Head of caudate nucleus (tissue), 42 donors: Measurements from ENCODE around the gene MTHFD2.
"Not testable (repeated sequence)": the region's sequence is repeated elsewhere in the genome, so short reads cannot be mapped to it uniquely, and the experiment has no call there.

Source experiments
- DNase-seq, 42 donors: peaks; one replicate each; pipeline versions ENCODE4 v3.0.0 to v3.0.0-alpha.2; 2020 to 2021; ENCODE audit warnings: mixed read lengths in 7 of 42
- intact Hi-C: fragments of 100-400 bp; cut with DNase I; formaldehyde crosslinking; loops from one replicate; pipeline ENCODE4 v1.15.0; 2022

MTHFD2 gene

DNA sequence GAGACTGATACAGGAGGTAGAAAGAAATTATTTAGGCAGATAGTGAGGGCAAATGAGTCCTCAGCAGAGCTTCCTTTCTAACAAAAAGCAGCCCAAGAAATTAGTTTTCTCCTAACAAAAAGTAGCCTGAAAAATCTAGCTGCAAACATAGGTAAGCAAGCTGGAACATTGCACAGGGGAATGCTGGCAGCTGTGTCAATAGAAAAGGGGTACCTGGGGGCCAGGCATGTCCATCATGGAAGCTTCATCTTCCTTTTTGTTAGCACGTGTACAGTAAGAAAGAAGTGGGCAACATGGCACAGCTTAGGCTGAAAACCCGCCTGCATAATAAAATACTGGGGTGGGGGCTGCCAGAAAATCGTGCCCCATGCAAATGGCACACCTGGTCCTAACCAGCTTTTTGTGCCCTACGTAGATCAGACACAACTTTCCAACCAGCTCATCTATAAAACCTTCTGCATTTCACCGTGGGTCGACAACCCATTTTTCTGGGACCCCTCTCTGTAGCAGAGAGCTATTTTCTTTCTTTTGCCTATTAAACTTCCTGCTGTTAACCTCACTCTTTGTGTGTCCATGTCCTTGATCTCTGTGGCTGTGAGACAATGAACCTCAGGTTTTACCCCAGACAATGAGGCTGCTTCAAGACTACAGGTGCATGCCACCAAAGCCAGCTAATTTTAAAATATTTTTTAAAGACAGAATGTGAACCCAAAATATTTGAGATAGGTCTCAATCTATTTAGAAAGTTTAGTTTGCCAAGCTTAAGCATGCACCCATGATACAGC is 6.6 kb upstream of the MTHFD2 start:
- intact Hi-C loops, result no loop called here
- DNase-seq, result no peak

DNA sequence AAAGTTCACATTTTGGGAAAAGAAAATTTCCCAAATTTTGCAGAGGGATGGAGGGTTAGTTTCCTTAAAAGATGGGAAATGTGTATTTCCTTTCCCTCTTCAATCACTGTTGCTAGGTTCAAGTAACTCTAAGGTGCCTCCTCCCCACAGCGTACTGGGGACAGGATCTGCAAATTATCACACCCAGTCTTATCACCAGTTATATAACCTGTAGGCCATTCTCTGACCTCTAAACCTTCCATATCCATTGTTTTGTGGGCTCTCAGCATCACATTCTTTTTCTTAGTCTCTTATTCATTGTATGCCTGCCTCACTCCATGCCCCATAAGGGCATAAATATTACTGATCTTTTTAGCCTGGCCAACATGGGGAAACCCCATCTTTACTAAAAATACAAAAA is 3.6 kb upstream of the MTHFD2 start:
- no peak for DNase-seq
- intact Hi-C loops, result no loop called here

DNA sequence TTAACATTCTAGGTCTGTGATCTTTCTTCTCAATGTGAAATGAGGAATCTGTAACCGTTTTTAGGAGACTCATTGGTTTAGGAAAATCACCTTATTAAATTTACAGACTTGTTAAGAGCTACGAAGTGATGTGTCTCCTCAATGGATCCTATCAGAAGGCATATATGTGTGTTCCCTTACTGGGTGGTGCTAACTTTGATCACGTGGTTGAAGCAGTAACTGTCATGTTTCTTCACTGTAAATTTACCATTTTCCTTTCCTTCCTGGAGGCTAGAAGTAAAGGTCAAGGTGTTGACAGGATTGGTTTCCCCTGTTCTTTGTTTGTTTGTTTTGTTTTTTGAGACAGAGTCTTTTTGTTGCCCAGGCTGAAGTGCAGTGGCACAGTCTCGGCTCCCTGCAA is 1.4 kb upstream of the MTHFD2 start:
- intact Hi-C loops, result no loop called here
- DNase-seq, result no peak

DNA sequence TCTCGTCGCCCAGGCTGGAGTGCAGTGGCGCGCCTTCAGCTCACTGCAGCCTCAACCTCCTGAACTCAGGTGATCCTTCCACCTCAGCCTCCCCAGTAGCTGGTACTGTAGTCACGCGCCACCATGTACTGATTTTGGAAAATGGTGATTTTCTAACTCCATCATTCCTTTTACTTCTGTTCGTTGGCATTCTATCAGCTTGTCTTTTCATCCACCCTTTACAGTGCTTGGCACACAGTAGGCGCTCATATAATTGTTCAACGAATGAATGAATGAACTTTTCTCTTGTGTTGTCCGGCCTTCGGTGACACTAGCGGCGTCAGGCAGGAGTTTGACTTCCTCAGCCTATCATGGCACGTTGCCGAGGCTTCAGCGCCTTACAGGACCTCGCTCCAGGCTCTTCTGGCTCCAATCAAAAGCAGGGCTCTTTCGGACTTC is 373 bp upstream of the MTHFD2 start:
- DNase-seq, result peak in 1 of 42 donors; percentile 65
- intact Hi-C loops, result no loop called here

DNA sequence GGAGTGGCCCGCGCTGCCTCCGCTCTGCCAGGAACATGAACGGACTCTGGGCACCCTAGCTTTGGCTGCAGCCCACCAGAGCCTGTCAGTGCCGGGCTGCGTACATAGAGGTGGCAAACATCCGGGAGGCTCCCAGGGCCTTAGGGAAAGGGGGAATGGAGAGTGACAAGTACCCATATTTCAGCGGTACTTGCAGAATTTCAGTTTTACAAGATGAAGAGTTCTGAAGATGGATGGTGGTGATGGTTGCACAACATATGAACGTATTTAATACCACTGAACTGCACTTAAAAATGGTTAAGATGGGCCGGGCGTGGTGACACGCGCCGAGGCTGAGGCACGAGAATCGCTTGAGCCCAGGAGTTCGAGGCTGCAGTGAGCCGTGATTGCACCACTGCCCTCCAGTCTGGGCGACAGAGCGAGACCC is 873 bp downstream of the MTHFD2 start:
- DNase-seq, result no peak
- intact Hi-C loops, result no loop called here

DNA sequence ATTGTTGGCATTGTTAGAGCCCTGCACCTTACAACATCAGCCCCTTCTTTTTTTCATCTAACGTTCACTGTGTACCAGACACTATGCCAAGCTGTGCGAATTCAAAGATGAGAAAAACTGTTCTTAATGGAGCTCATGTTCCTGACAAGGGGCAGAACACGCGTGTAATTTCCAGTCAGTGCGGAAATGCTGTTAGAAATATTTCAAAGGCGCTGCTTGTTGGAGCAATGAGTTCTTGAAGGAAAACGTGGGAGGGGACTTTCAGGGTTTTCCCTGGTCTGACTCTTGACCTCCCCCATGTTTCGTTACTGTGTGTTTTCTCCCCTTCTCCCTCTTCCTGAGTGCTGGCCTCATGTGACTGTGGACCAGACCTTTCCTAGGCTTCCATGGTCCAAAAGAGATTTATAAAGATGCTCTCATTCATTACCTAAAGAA is 1.5 kb downstream of the MTHFD2 start:
- DNase-seq, result peak in 2 of 42 donors; percentile 3 to 35
- intact Hi-C loops, result no loop called here

DNA sequence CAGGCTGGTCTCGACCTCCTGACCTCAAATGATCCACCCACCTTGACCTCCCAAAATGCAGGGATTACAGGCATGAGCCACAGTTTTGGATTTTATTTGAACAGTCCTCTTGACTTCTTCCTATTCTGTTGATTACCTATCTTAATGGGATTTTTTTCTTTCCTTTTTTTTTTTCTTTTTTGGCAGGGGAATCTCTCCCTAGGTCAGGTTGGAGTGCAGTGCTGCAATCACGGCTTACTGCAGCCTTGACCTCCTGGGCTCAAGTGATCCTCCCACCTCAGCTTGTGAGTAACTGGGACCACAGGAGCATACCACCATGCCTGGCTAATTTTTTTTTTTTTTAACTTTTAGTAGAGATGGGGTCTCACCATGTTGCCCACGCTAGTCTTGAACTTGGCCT is 2.8 kb downstream of the MTHFD2 start:
- peak in 1 of 42 donors; percentile 36 for DNase-seq
- intact Hi-C loops, result no loop called here

DNA sequence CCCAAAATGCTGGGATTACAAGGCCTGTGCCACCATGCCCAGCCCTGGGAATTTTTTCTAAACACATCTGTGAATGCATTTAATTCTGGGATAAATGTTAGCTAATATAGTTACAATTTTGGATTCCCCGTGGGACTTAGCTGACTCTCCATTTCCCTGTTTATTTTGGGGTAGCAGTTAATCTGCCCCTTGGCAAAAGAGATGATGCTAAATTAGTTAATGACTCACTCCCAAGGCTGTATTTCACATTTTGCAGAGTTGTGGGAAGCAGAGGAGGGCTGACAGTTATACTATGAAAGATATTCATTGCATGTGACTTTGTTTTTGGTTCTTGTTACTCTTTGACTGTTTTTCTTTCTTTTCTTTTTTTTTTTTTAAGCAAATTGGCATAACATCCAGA is 3.2 kb downstream of the MTHFD2 start:
- no peak for DNase-seq
- intact Hi-C loops, result no loop called here

DNA sequence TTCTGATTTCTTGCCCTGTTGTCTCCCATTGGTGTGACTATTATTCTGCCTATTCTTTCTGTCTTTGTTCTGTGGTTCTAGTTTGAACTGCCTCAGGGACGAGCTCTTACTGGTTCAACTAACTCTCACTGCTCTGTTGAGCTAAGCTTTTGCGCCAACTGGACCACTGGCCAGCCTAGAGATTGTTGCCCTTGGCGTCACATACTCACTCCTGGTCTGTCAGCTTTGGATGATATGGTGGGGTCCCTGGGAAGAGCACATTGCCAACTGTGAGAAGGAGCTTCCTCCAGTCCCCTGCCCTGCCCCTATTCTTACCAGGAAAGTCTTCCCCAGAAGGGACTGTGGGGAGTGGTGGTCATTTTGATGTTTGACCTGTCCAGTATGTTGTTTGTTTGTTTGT is 6.0 kb downstream of the MTHFD2 start:
- DNase-seq, result no peak
- intact Hi-C loops, result no loop called here

DNA sequence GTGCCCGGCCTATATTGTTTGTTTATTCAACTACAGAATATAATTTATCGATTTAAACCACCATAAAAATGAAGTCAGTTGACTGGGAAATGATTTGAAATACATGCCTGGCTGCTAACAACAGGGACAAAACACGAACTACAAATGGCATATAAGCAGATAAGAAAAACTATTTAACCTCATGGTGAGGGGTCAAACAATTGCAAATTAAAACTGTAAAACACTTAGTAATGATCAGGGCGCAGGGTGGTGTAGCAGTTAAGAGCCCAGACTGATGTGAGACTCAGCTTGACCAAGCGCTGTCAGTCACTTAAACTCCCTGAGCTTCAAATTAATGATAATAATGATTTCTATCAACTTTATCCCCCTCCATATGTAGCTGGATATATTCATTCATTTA is 6.7 kb downstream of the MTHFD2 start:
- DNase-seq, result no peak
- intact Hi-C loops, result no loop called here

DNA sequence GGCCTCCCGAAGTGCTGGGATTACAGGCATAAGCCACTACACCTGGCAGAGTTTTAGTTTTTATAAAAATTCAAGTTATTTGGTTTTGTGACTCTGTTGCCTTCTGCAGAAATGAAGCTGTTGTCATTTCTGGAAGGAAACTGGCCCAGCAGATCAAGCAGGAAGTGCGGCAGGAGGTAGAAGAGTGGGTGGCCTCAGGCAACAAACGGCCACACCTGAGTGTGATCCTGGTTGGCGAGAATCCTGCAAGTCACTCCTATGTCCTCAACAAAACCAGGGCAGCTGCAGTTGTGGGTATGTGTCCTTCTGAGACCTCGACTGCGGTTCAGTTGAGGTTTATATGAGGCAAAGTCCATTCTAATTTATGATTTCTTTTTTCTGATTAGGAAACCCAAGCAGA is 7.2 kb downstream of the MTHFD2 start:
- DNase-seq, result no peak
- intact Hi-C loops, result no loop called here

DNA sequence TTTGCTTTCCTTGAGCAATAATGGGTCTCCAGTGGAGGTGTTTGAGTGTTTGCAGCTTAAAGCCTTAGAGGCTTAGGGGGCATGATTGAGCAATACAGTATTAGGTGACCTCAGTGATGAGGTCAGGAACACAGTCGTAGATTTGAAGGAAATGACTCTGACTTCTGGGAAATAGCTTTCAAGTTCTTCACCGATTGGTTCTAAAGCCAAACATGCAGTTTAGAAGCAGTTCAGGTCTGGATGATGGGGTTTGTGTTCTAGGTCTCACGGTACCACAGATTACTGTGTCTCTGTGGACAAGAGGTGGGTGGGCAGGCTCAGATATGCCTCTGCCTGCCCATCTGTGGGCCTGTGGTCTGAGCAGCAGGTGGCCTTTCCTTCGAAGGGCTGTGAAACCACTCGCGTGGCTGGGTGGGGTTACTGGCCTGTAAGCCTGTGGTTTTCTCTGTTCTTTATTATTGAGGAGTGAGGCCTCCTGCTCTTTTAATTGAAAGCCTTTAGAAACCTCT is 7.8 kb downstream of the MTHFD2 start:
- intact Hi-C loops, result no loop called here
- DNase-seq, result no peak

DNA sequence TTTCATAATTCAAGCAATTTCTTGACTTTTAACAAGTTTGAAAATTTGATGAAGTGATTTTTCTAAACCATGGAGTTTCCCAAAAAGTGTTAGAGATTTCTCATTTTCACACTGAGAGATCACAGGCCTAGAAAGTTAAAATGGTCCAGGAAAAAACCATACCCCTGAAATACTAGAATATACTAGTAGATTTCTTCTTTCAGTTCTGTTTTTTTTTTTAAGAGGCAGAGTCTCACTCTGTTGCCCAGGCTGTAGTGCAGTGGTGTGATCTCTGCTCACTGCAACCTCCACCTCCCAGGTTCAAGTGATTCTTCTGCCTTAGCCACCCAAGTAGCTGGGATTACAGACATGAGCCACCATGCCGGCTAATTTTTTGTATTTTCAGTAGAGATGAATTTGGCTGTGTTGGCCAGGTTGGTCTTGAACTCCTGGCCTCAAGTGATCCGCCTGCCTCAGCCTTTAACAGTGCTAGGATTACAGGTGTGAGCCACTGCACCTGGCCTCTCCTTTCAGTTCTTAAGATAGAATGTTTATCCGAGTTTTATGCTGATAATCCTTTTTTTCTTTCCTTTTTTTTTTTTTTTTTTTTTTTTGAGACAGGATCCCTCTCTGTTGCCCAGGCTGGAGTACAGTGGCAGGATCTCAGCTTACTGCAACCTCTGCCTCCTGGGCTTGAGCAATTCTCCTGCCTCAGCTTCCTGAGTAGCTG is 14.4 kb downstream of the MTHFD2 start:
- no peak for DNase-seq
- intact Hi-C loops, result no loop called here

DNA sequence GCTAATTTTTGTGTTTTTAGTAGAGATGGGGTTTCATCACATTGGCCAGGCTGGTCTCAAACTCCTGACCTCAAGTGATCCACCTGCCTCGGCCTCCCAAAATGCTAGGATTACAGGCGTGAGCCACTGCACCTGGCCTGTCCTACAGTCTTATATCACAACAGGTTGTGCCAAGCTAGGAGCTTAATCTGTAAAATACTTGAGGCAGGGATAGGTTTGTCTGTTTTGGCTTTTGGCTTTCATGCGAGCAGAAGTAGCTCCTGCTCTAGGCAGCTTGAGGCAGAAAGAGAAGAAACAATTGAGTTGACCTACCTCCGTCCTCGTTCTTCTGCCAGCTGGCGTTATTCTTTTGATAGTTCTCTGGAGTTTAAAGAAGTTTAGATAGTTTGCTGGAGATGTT is 17.4 kb downstream of the MTHFD2 start:
- intact Hi-C loops, result not testable (repeated sequence)

DNA sequence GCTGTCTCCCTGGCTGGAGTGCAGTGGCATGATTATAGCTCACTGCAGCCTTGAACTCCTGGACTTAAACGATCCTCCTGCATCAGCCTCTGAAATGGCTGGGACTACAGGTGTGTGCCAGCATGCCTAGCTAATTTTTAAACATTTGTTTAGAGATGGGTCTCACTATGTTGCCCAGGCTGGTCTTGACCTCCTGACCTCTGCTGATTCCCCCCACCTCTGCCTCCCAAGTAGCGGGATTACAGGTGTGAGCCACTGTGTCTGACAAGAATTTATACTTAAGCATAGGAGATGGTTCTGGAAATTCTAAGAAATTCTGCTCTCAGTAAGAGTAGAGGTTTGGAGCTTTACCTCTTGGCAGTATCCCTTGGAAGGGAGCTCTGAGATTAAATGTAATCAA is 18.2 kb downstream of the MTHFD2 start:
- intact Hi-C loops, result no loop called here
- peak in 1 of 42 donors; percentile 11 for DNase-seq

More for the DNA sequence above, 17.4 kb downstream of the MTHFD2 start:
- not testable (repeated sequence) for DNase-seq

DNA sequence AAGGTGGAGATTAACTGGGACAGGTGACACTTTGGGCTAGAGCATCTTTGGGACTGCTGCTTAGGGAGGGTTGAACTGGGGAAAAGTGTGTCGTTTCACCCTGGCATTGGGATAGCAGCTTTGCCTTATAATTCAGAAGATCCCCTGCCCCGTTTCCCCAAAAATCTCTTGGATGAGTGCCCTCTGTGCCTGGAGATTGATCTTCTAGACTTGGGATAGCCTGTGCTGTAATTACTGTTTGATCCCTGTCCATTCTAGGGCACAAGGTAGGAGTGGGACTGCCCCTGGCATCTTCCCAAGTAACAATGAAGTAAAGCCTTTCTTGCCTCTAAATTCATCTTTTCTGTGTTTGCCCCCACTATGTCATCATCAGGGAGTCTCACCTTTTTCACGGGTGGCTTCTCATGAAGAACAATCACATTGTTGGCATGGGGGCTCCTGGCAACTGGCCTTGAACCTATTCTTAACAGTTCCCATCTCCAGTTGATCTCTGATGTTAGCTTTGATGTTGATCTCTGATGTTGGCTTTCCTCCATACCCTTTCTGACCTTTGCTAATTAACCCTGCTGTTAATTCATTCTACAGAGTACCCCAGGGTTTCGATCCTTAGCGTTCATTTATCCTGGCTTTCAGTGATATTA is 21.6 kb downstream of the MTHFD2 start:
- DNase-seq, result no peak
- intact Hi-C loops, result no loop called here

DNA sequence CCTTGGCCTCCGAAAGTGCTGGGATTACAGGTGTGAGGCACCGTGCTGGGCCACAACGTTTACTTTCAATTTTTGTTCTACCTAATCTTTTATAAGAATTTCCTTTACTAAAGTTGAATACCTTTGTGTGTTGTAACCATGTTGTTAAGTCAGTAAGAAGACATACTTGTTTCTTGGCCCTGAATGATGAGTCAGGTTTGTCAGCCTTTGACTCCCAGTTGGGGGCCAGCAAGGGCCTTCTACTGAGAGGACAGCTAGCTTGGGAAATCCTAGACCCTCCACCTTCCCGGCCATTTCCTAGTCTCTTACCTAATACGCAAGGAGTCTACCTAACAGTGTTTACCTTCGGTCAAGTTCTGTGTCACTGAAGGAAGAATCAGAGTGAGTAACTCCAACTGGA is 22.7 kb downstream of the MTHFD2 start:
- no peak for DNase-seq
- intact Hi-C loops, result no loop called here

DNA sequence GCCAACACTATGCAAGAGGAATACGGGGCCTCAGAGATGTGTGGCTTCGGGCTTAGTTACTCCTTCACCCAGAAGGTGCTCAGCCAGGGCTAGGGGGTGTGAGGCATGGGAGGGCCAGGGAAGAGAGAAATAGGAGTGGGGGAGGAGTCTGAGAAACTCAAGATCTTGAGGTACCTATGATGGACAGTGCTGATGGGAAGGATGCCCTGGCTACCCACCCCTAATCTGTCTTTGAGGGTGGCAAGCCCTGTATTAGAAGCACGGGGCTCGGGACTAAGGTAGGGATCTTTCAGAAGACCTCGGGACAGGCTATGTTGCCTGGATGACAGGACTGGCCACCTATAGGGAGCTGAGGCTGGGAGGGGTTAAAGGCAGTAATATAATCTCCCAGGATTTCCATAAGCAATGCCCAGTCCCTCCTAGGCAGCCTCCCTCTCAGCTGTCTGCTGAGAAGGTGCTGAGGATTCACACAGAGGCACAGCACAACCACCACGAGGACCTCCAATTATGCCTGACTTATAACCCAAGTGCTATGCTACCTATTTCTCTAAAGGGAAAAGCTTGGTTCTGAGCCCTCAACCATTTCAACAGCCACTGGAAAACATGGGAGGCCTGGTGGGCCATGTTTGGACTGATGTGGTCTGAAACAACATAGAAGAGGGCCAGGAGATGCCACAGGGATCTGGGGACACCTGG is 23.3 kb downstream of the MTHFD2 start:
- intact Hi-C loops, result no loop called here
- DNase-seq, result no peak

DNA sequence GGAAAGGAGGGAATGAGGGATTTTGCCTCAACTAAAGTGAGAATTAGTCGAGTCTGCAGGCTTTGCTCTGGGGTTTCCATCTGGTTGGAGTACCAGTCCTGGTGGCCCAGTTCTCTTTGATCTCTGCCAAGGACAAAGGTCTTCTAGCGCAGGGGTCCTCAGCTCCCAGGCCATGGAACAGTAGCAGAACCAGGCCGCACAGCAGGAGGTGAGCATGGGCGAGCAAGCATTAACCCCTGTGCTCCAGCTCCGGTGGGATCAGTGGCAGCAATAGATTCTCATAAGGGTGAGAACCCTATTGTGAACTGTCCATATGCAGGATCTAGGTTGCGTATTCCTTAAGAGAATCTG is 23.9 kb downstream of the MTHFD2 start:
- no peak for DNase-seq

More for the DNA sequence above, 23.9 kb downstream of the MTHFD2 start:
- intact Hi-C loops, result no loop called here
